HG02571 (cell line): ENCODE measurements around the gene SOS1.
"Not testable (repeated sequence)": the region's sequence is repeated elsewhere in the genome, so short reads cannot be mapped to it uniquely, and the experiment has no call there.

ENCODE experiments used
- ATAC-seq: cut with Tn5 transposase; IDR thresholded peaks from one replicate; pipeline ENCODE4 v1.9.1; 2021; ENCODE audit warnings: mild to moderate bottlenecking, moderate library complexity; ENCODE audit not compliant: unreplicated experiment

The SOS1 gene

DNA sequence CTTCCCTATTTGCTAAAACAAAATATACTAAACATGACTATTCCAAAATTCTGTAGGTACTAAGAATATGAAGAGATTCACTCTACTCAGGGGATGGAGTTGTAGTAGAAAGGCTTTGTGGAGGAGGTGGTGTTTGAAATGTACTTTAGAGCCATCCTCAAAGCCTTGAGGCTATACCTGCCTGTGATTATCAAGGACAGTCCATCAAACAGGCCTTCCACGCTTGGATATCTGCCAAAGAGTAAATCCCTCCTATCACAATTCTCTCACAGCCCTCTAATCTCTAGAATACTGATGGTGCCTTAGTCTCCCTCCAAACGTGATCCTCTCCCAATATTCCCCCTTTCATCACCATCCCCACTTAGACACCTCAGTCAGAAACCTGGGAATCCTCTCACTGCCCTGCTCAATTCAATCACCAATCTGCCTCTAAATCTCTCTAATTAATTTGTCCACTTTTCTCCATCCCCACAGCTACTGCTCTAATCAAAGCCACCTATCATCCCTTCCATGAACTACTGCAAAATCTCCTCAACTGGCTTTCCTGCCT lies 13.1 kb downstream of the SOS1 start:
- ATAC-seq: no peak

DNA sequence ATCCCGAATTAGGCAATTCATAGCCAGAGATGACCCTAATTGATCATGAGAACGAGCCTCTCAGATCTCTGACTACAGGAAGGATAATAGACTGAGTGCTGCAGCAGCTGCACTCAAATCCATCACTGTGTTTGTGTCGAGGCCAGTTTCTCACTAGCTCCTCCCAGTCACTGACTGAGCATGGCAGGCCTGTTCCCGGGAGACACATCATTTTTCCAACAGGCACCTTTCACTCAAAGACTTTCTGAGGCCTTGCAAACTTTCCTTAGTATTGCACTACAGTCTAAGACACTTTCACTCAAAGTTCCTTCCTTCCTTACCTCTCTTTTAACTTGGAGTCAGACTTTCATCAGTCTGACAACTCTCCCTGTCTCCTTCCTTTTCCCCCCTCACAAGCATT lies 13.7 kb downstream of the SOS1 start:
- no peak for ATAC-seq

DNA sequence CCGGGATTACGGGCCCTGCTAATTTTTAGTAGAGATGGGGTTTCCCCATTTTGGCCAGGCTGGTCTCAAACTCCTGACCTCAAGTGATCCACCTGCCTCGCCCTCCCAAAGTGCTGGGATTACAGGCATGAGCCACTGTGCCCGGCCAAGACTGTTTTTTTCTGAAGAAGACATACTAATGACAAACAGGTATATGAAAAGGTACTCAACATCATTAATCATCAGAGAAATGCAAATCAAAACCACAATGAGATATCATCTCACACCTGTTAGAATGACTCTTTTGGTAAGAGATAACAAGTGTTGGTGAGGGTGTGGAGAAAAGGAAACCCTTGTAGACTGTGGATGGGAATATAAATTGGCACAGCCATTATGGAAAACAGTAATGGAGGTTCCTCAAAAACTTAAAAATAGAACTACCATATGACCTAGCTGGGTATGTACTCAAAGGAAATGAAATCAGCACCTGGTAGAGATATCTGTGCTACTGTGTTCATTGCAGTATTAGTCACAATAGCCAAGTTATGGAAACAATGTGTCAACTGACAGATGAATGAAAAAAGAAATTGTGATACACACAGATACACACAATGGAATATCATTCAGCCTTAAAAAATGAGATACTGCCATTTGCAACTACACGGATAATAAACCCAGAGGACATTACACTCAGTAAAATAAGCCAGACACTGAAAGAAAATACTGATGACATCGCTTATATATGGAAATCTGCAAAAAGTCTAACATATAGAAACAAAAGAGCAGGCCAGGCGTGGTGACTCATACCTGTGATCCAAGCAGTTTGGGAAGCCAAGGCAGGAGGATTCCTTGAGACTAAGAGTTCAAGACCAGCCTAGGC lies 20.8 kb downstream of the SOS1 start:
- peak; percentile 71 for ATAC-seq

DNA sequence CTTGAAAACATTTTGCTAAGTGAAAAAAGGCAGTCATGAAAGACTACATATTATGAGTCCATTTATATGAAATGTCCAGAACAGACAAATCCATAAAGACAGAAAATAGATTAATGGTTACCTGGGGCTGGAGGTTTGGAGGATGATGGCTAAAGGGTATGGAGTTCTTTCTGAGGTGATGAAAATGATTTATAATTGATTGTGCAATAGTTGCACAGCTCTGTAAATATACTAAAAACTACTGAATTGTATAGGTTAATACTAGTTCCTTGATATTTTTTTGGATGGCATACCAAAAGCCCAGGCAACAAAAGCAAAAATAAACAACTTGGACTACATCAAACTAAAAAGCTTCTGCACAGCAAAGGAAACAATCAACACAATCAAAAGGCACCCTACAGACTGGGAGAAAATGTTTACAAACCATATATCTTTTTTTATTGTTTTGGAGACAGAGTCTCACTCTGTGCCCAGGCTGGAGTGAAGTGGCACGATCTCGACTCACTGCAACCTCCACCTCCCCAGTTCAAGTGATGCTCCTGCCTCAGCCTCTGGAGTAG lies 21.5 kb downstream of the SOS1 start:
- ATAC-seq: no peak

DNA sequence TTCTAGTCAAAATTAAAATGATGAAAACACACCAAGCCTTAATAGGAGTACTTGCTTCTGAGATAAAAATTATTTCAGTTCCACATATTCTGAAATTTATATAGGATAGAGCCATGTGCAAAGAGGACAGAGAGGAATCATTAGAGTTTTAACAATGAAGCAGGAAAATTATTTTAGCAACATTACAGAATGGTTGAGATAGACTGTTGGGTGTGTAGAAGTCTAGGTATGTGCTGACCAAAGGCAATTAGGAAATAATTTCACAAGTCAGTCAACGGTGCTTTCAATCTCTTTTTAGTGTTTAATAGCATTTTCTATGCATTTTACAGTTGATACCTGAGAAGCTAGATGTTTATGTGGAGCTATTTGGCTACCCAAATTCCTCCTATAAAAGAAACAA lies 25.2 kb downstream of the SOS1 start:
- ATAC-seq: no peak

DNA sequence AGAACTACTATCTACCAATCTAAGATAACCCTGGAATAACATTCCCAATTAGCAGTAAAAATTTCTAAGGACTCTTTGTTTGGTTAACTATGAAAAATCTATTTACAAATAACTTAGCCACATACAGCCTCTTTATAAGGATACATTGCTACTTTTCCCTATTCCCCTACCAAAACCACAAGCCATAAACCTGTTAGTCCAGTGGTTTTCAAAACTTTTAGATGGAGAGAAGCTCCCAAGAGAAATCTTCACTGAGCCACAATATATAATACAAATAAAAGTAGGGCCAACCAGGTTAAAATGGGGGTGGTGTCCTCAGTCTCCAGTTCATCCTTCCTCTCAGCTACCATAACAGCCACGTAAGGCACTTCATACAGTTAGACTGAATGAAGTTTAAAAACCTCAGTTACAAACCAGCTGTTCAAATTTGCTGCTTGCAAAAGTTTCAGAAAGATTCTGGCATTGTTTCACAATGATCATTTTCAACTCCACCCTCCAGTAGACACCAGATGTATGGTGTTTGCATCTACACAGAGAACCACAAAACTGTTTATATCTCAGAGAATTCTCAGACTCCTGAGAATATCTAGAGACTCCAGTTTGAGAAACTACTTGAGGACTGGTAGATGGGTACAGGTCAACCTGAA lies 26.0 kb downstream of the SOS1 start:
- peak; percentile 82 for ATAC-seq

DNA sequence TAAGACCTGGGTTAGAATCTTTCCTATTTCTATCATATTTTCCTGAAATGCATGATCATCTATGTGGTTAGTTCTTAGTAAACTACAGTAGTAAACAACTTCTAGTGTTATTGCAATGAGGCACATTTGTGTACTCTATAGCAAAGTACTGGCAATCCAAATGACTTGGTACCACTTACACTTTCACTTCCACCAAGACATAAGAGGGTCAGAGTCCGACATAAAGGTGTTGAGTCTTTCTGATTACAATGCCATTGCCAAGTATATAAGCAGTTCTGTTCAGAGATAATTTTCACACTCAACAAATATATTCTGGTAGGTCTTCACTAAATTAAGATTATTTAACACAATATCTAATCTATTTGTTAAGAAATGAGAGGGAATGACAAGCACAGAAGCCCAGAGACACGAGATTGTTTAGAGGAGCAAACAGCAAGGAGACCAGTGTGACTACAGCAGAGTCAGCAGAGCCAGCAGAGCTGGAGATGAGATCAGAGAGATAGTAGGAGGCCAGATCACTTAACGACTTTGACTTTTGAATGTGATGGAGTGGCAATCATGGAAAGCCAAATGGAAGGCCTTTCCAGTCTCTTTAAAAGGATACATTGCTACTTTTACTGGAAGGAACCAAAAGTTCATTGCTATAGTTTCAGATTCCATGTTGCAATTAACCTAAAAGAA lies 27.5 kb downstream of the SOS1 start:
- no peak for ATAC-seq

DNA sequence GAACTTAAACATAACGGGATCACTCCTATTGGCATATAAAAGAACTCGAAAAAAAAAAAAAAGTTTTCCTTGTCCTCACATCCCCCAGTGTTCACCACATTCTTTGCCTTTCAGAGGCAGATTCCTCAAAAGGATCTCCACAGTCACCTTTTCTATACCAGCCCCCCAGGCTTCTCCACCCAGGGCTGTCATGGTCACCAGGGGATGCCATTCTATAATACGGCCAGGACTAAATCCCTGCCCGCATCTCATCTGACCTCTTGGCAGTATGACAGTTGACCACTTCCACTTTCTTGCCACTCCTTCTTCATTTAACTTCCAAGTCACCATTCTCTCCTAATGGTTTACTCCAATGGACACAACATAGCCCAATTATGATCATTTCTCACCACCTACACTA lies 29.3 kb downstream of the SOS1 start:
- no peak for ATAC-seq

DNA sequence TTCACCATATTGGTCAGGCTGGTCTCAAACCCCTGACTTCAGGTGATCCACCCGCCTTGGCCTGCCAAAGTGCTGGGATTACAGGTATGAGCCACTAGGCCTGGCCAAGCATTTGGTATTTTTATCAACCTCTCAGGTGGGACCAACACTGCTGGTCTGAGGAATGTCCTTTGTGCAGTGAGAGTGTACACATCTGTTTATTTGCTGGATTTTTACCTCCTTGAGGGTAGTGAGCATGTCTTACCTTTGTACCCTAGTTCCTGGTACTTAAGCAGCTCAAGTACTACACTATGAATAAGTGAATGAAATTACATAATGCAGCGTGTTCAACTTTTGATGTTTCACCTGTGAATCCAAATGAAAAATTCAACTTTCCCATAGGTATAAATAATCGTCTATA lies 29.8 kb downstream of the SOS1 start:
- ATAC-seq: no peak

DNA sequence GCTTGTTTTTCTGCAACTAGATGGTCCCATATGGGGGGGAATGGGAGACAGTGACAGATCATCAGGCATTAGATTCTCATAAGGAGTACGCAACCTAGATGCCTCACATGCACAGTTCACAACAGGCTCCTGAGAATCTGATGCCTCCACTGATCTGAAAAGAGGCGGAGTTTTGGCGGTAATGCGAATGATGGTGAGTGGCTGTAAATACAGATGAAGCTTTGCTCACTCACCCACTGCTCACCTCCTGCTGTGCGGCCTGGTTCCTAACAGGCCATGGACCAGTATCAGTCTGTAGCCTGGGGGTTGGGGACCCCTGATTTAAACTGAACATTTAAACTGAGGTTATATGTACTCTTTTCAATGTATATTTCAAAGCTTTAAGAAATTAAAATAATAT lies 40.7 kb downstream of the SOS1 start:
- no peak for ATAC-seq

DNA sequence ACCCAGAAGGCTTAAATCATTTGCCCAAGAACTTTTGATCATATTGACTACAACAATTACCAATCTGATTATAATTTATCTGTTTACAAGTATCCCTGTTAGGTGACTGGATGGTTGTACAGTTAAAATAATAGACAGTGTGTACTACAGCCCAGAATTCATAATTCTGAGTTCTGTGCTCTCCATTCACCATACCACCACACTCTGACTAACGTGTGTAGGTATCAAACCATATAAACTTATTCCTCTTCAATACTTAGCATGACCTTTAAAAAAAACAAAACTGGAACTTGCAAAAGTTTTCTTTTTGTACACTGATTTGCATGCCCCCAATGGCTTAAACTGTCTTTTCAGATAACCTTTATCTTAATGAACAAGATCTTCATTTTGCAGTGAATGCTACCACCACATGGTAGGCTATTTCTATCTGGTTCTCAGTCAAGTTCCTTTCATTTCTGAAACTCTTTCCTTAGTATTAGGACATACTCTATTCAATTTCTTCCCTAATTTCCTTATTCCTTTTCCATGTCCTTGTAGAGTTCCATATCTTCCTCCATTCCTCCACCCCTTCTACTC lies 50.9 kb downstream of the SOS1 start:
- ATAC-seq: no peak

DNA sequence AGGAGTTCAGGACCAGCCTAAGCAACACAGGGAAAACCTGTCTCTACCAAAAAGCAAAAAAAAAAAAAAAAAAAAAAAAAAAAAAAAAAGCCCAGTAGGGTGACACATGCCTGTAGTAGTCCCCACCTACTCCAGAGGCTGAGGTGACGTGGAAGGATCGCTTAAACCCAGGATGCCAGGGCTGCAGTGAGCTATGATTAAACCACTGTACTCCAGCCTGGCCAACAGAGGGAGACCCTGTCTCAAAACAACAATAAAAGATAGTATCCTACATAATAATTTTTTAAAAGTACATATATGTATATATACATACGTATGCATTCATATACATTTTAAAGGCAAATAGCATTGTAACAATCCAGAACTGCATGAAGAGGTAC lies 51.7 kb downstream of the SOS1 start:
- no peak for ATAC-seq

DNA sequence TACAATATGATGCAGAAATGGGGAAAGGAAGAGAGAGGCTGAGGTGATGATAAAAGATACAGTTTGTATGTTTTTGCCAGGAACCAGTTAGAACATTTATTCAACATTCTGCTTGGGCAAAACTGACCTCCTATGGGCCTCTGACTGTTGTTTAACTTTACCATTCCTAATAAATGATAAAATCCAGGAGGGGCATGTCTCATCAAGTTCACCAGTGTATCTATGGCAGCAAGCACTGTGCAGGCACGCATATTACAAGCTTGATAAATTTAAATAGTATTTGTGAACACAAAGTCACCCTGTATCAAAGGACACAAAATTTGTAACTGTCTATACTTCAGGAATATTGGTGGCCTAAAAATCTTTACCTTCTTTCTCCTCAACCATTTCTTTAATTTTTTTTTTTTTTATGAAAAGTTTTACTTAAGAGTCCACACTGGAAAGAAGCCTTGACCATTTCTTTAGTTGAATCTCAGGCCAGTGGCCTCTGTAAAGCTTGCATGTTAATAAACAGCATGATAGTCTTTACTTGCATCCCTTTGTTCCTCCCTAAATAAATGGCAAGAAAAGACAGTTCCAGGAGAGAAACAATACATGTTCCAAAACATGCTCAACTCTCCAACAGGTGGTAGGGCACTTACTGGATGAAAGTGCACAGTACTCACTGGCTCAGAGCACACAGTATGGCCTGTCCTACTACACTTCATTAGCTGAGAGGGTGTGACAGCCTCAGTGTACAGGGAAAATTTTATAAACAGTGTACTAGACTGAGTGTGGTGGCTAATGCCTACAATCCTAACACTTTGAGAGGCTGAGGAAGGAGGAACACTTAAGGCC lies 52.3 kb downstream of the SOS1 start:
- ATAC-seq: no peak

DNA sequence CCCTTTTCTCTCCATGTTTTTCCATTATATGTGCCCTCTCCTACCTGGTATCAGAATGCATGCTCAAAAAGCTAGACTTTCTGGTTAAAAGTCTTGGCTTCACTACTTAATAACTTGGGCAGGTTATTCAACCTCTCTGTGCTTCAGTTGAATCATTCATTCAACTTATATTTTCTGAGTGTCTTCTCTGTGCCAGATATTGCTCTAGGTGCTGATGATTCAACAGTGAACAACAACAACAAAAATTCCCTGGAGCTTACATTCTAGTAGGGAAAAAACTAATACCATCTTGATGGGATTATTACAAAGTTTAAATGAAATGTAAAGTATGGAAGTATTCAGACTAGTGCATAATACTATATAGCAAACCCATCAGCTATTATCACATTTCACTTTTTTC lies 55.2 kb downstream of the SOS1 start:
- ATAC-seq: no peak

DNA sequence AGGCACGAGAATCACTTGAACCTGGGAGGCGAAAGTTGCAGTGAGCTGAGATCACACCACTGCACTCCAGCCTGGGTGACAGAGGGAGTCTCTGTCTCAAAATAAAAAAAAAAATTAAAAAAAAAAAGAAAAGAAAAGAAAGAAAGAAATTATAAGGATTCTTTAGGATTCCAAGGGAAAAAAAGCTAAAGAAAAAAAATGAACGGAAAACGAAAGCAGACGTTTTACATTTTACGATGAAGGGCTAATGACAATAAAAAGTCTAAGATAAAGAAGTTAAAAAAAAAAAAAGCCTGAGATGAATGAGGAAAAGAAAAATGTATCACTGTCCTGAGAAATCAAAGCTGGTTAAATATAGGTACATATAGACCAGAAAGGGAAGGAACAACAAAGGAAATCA lies 58.5 kb downstream of the SOS1 start:
- ATAC-seq: no peak

DNA sequence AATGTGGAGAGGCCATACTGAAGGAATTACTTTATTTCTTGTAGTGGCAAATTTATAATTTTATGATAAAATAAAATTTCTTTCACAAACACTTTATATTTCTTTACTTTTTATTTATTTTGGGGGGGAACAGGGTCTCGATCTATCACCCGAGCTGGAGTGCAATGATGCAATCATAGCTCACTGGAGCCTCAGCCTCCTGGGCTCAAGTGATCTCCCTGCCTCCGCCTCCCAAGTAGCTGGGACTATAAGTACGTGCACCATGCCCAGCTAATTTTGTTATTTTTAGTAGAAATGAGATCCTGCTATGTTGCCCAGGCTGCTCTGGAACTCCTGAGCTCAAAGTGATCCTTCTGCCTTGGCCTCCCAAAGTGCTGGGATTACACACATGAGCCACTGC lies 59.6 kb downstream of the SOS1 start:
- no peak for ATAC-seq

DNA sequence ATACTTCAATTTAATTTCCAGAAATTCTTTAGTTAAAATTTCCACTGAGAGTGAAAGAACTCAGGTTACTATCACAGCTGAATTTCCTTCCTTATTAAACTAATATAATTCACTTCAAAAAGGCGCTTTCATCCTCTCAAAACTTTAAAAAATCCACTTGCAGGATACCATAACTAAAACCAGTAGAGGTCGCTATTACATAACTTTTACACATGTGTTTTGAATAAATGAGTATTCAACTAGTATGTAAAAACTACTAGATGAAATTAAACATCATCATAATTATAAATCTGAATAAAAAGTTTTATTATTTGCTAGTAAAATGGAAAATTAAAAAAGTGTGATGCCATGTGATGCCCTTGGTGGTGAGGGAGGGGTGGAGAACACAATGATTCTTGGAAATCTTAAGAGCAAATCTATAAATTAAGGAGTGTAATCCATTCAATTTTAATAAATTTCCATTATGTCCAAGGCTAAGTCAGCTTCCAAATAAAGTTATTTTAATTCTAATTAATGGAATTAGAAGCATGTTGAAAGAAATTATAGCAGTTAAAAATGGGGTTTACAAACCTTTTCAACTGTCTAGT lies 61.4 kb downstream of the SOS1 start:
- no peak for ATAC-seq

DNA sequence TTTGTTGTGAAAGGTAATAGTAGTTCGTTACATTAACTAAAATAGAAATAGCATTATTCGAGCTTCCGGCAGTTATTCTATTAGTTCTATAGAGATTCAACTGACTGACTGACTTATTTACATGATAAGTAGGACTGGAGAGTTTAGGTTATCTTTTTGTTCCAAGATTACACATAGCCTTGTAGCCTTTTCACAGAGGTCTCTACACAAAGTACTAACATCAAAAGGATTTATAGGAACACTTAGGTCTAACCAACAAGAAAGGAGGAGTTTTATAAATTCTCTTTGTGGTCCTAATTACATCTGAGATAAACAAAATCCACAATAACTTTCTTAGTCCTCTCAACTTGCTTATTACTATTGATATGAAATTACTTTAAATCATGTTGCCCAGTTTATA lies 62.8 kb downstream of the SOS1 start:
- no peak for ATAC-seq

DNA sequence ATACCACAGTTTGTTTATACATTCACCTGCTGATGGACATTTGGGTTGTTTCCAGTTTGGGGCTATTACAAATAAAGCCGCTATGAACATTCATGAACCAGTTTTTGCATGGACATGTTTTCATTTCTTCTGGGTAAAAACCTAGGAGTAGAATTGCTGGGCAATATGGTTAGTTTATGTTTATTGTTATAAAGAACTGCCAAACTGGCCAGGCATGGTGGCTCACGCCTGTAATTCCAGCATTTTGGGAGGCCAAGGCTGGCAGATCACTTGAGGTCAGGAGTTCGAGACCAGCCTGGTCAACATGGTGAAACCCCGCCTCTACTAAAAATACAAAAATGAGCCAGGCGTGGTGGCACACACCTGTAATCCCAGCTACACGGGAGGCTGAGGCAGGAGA lies 68.2 kb downstream of the SOS1 start:
- ATAC-seq: not testable (repeated sequence)

DNA sequence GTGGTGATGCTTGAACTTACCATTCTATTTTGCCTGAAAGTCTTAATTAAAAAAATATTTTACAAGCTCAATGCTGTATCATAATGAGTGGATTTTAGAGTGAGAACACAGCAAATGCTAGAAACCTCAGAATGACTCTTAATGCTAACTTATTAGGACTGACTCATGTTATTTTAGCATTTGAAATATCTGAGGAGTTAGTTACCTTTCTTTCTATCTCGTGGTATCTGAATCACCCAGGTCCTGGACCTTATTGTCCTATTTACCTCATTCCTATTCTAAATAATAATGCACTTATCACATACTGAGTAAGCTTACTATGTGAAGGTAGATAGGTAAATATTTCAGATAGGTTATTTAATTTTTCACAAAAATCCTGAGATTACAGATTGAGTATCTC lies 70.7 kb downstream of the SOS1 start:
- no peak for ATAC-seq
